GM12878 (cell line): ENCODE data around the gene C9orf50. TPM values are rescaled to one million over a fixed set of nuclear protein-coding genes. Genes with fewer than 3 reads are reported as not detected.

ENCODE experiments used
- ATAC-seq: fragments of 200-7000 bp; cut with Tn5 transposase; 3 replicates; pipeline ENCODE4 v1.9.1; 2020; ENCODE audit warnings: mild to moderate bottlenecking, moderate library complexity
- BruUV-seq: library from RNA; stranded (reverse); fragments of 400-500 nt; replicated peaks from 2 replicates; lab custom pipeline; 2021; lab: Mats Ljungman, UMichigan
- CTCF ChIA-PET: fragments of 300-600 bp; sonication (Branson Sonifier 250); formaldehyde crosslinking; extraction: SDS; loops from one replicate; lab custom pipeline; 2021; ENCODE audit warnings: inconsistent platforms; lab: Yijun Ruan, JAX
- POLR2A ChIA-PET: fragments of 350-600 bp; formaldehyde crosslinking; extraction: SDS; loops from one replicate; lab custom pipeline; 2021; ENCODE audit warnings: inconsistent platforms; lab: Charles Lee
- RAD21 ChIA-PET: fragments of 300-600 bp; sonication (Branson Sonifier 250); formaldehyde crosslinking; loops from one replicate; lab custom pipeline; 2023; ENCODE audit warnings: antibody characterized with exemption; ENCODE audit not compliant: unreplicated experiment; lab: Charles Lee
- SMC1A ChIA-PET: fragments of 300-600 bp; sonication (Branson Sonifier 250); formaldehyde crosslinking; loops from one replicate; lab custom pipeline; 2023; ENCODE audit not compliant: unreplicated experiment, uncharacterized antibody; lab: Charles Lee
- DNase-seq: peaks from one replicate; pipeline ENCODE4 v3.0.0-alpha.2; 2011; ENCODE audit warnings: low read depth, low spot score
- FAIRE-seq: peaks from 3 replicates; lab custom pipeline; 2011; peaks lifted over from hg19 to GRCh38; lab: Jason Lieb, UNC
- H2AFZ ChIP-seq: 2 replicates; pipeline ENCODE4 v1.6.0; 2011; ENCODE audit warnings: low read depth, low read length, control low read depth; ENCODE audit not compliant: control insufficient read depth
- H3K27ac ChIP-seq: 2 replicates; pipeline ENCODE4 v1.5.1; 2011; ENCODE audit warnings: control low read depth; ENCODE audit not compliant: control insufficient read depth, insufficient read depth
- H3K27me3 ChIP-seq, 2 experiments: replicated peaks in 1 of 2; 2 replicates each; pipeline versions ENCODE4 v1.6.0 to v1.6.1; 2011; ENCODE audit warnings: low read length in 1 of 2; ENCODE audit not compliant: control insufficient read depth in 2 of 2, insufficient read depth in 2 of 2
- H3K36me3 ChIP-seq, 2 experiments: 2 replicates each; pipeline ENCODE4 v1.5.1; 2011; ENCODE audit warnings: low read length in 1 of 2; ENCODE audit not compliant: control insufficient read depth in 2 of 2, insufficient read depth in 2 of 2
- H3K4me1 ChIP-seq: 2 replicates; pipeline ENCODE4 v1.6.1; 2011; ENCODE audit warnings: mild to moderate bottlenecking, low read length, moderate library complexity, mixed read lengths; ENCODE audit not compliant: control insufficient read depth, insufficient read depth
- H3K4me2 ChIP-seq: 2 replicates; pipeline ENCODE4 v1.6.0; 2011; ENCODE audit warnings: control low read depth; ENCODE audit not compliant: control insufficient read depth, insufficient read depth
- H3K4me3 ChIP-seq: fragments of 200-600 bp; sonication (generic); 2 replicates; pipeline ENCODE4 v1.5.1; 2016
- H3K79me2 ChIP-seq: 2 replicates; pipeline ENCODE4 v1.6.0; 2011; ENCODE audit warnings: low read length; ENCODE audit not compliant: control insufficient read depth, insufficient read depth
- H3K9ac ChIP-seq: 2 replicates; pipeline ENCODE4 v1.8.0; 2011; ENCODE audit warnings: low read length, control low read depth, mixed read lengths; ENCODE audit not compliant: control insufficient read depth, insufficient read depth
- H3K9me3 ChIP-seq: replicated peaks from 3 replicates; pipeline ENCODE4 v1.5.1; 2011; ENCODE audit warnings: mild to moderate bottlenecking, low read length; ENCODE audit not compliant: control insufficient read depth, insufficient read depth
- H4K20me1 ChIP-seq: 2 replicates; pipeline ENCODE4 v1.6.0; 2011; ENCODE audit not compliant: control insufficient read depth, insufficient read depth
- HDAC2 ChIP-seq: fragments of 200-600 bp; sonication (generic); IDR thresholded peaks from 2 replicates; pipeline ENCODE4 v1.6.1; 2017
- MYC ChIP-seq: IDR thresholded peaks from 2 replicates; pipeline ENCODE4 v1.6.1; 2011; ENCODE audit warnings: mild to moderate bottlenecking, low read length, moderate library complexity, inconsistent platforms; ENCODE audit not compliant: insufficient read depth, insufficient replicate concordance, insufficient read length, severe bottlenecking
- ZNF207 ChIP-seq: fragments of 450-650 bp; IDR thresholded peaks from 2 replicates; pipeline ENCODE4 v1.6.1; 2014; ENCODE audit warnings: antibody characterized with exemption, mild to moderate bottlenecking, borderline replicate concordance
- WGBS: methylation state at CpG from one replicate; pipeline ENCODE4 v1.1.6; 2016; ENCODE audit warnings: low lambda C conversion rate; ENCODE audit not compliant: insufficient replicate concordance, insufficient coverage; ENCODE audit errors: missing lambda C conversion rate; 5-methylcytosine and 5-hydroxymethylcytosine counted together
- in situ Hi-C: fragments of 300-500 bp; cut with MboI; formaldehyde crosslinking; loops from 9 replicates; pipeline ENCODE4 v1.14.3; 2018; ENCODE audit warnings: mixed read lengths
- intact Hi-C: fragments of 100-400 bp; cut with micrococcal nuclease; formaldehyde crosslinking; loops from one replicate; pipeline ENCODE4 v1.14.2; 2022; ENCODE audit not compliant: unreplicated experiment
- polyA plus RNA-seq, 11 experiments: library from polyadenylated mRNA; depleted of rRNA in 4 of 11; unstranded in 6 of 11; stranded (reverse) in 5 of 11; fragments of >200 nt; fragmentation: Nextera tagmentation in 4 of 11; fragmentation: Illumina TruSeq in 1 of 11; extraction: Ambion mirVana in 4 of 11; extraction: Trizol in 1 of 11; gene quantifications; 1 replicate in 1 of 11; 2 replicates in 10 of 11; pipeline versions ENCODE4 v1.2.1 to v1.2.3, GENCODE V29; 2011 to 2016; ENCODE audit warnings: inconsistent platforms in 2 of 11, missing spikeins in 2 of 11, low read depth in 1 of 11
- total RNA-seq, 4 experiments: library from RNA; depleted of rRNA in 3 of 4; stranded (reverse); fragments of >200 nt in 3 of 4; fragmentation: Illumina TruSeq in 1 of 4; extraction: Trizol in 1 of 4; gene quantifications; 2 replicates each; pipeline versions ENCODE4 v1.2.1 to v1.2.3, GENCODE V29; 2013 to 2021
- TF ChIP-seq, protein P1 (sequence below): IDR thresholded peaks from 2 replicates; pipeline ENCODE4 v1.6.1; 2011; ENCODE audit warnings: mild to moderate bottlenecking, low read depth, low read length, moderate library complexity; ENCODE audit not compliant: insufficient replicate concordance

Gene C9orf50
- total and polyA plus RNA-seq, 10 of the 15 experiments (the other 5 are each of a cell fraction or from before 2014, with no cell fraction given): not detected

DNA sequence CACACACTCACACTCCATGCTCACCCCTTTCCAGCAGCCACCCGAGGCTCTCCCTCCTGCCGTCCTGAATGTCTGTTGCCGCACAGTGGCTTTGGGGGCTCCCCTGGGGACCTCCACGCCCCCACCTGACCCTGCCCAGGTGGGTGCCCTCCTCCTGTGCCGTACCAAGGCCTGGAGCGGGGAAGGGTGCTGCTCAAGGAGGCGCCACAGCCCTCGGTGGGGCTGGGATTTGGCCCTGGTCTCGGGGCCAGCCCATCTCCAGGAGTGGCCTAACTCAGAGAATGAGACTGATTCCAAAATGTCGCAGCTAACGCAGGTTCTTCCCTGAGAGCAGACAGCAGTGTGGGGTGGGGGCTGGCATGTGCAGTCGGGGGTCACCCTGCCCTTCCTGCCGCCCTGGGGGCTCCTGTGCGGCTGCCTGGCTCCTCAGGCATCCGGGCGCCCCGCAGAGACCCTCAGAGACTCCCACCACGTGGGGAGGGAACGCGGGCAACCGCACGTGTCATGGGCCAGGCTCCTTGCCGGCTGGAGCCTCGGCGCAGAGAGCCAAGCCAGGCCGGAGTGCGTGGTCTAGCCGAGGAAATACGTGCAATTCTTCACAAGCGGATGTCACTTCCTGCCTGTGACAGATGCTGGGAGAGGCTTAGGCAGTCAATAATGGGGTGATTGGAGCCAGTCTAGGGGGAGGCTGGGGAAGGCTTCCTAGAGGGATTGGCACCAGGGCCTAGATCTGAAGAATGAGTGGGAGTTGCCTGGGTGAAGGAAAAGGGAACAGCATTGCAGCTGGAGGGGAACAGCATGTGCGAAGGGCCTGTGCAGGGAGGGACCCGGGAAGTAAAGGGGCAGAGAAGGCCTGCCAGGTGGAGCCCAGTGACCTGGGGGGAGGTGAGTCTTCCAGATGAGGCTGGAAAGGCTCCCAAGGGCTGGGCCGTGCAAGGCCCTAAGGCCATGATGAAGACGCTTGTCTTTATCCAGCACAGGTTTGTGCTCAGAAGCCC is 44.1 kb downstream of the C9orf50 start:
- H2AFZ ChIP-seq: no peak overlapping the region
- CTCF ChIA-PET: no interaction called here
- no peaks in the 10 kb centered on the region for H3K27me3 ChIP-seq
- no peaks in the 10 kb centered on the region for H4K20me1 ChIP-seq
- RAD21 ChIA-PET: no interaction called here
- H3K9ac ChIP-seq: no peak overlapping the region
- no TSS peak for BruUV-seq
- H3K9me3 ChIP-seq: no peaks in the 10 kb centered on the region; the same call in 2 of the 3 replicates
- FAIRE-seq: no peak
- DNase-seq: no peak
- SMC1A ChIA-PET: no interaction called here
- H3K36me3 ChIP-seq: no peaks in the 10 kb centered on the region
- H3K4me3 ChIP-seq: no peak overlapping the region
- no peak for TF ChIP-seq MYC
- H3K79me2 ChIP-seq: peaks cover 3% of the 10 kb centered on the region
- ATAC-seq: no peak
- 75% methylated on average over 34 of the region's 34 CpGs for WGBS
- H3K27ac ChIP-seq: no peak overlapping the region
- H3K4me2 ChIP-seq: no peak overlapping the region
- intact Hi-C loops: no loop called here
- POLR2A ChIA-PET: no interaction called here
- in situ Hi-C loops: no loop called here
- H3K4me1 ChIP-seq: peaks cover 29% of the 10 kb centered on the region

- RAD21 ChIA-PET: no interaction called here
- POLR2A ChIA-PET: interaction anchor here (1.1 kb wide), 1 partner anchor 25 kb away, joined by 3 read pairs; no protein-coding TSS in a partner anchor
- H3K27ac ChIP-seq: no peak overlapping the region
- in situ Hi-C loops (no loop called here), intact Hi-C loops (no loop called here)
- H3K4me1 ChIP-seq: peaks cover 19% of the 10 kb centered on the region
- H3K36me3 ChIP-seq: no peaks in the 10 kb centered on the region
- H3K4me2 ChIP-seq: no peak overlapping the region
- no peaks in the 10 kb centered on the region for H3K27me3 ChIP-seq
- 57% methylated on average over 9 of the region's 9 CpGs for WGBS
- ATAC-seq (no peak), FAIRE-seq (no peak), DNase-seq (no peak)
- no TSS peak for BruUV-seq
- no peaks in the 10 kb centered on the region; the same call in 2 of the 3 replicates for H3K9me3 ChIP-seq
- no peak overlapping the region for H3K4me3 ChIP-seq
- H3K9ac ChIP-seq: no peak overlapping the region
- SMC1A ChIA-PET: no interaction called here
- TF ChIP-seq HDAC2 (no peak), ZNF207 (no peak)
- TF ChIP-seq, protein P1, sequence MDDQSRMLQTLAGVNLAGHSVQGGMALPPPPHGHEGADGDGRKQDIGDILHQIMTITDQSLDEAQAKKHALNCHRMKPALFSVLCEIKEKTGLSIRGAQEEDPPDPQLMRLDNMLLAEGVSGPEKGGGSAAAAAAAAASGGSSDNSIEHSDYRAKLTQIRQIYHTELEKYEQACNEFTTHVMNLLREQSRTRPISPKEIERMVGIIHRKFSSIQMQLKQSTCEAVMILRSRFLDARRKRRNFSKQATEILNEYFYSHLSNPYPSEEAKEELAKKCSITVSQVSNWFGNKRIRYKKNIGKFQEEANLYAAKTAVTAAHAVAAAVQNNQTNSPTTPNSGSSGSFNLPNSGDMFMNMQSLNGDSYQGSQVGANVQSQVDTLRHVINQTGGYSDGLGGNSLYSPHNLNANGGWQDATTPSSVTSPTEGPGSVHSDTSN: peak; percentile 41
- CTCF ChIA-PET: interaction anchor here (0.8 kb wide), 1 partner anchor 433 kb away, joined by 3 read pairs; no protein-coding TSS in a partner anchor
- H3K79me2 ChIP-seq: no peaks in the 10 kb centered on the region
- no peak overlapping the region for H2AFZ ChIP-seq
- no peaks in the 10 kb centered on the region for H4K20me1 ChIP-seq
Measured at GRCh38 chr9:129575818-129576217, 45.1 kb downstream of the C9orf50 start.
